NCI-H774 (cell line): ENCODE data around the gene SYCP2.

ENCODE experiments used
- DNase-seq: peaks from one replicate; lab custom pipeline; 2025; lab: John Stamatoyannopoulos, UW

The SYCP2 gene

DNA sequence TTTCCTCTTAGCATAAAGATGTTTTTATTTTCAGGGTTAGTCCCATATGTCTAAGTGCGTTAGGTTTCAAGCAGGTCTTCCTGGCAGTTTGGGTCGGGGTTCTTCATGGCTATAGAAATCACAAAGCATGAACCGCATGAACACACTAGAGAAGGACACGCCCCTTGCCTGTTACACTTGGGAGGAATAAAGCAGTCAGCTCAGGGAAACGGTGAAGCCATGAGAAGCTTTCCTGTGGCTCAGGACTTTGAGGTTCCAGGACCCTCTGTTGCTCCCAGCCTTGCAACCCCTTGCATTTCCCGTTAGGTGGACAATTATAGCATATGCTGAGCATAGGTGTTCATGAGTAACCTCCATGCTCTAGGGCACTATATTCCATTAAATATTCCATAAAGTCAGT lies 96.7 kb downstream of the SYCP2 start:
- peak; percentile 15 for DNase-seq

DNA sequence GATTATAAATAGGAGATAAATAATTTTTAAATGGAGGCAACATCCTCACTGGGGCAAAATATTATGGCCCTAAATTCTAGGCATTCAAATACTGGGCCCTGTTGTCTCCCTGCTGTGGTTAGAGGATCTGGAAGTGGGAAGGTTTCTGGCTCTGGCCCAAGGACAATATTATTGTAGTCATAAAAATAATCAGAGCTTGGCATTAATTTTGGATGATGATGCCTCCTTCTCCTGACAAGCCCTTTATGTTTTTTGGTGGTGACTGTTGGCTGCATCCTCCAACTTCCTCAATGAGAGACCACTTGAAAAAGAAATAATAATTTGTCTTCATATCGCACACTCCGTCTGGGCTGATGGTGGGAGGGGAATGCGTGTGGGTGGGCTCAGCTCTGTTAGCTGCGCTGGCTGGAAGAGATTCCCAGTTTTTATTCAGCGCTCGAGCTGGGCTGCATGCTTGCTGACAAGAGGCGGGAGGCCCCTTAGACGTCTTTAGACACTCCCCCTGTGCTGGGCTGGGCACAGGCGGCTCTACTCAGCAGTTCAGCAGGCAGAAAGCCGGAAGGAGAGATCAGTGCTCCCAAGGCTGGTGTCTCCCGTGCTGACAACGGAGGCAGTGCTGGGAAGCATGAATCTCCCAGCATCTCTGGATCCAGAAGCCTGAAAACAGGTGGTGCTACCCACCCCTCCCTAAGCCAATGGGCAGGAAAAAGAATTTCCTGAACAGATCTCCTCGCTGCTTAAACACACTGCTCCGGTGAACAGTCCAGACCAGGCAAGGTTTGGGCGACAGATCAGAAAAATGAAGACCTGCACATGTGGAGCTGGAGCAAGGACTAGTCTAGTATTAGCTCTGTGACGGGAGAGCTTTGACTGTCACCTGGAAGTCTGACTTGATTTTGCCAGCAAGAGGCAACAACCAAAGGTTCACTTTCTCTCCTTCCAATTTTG lies 97.7 kb downstream of the SYCP2 start:
- DNase-seq, result peak; percentile 32

DNA sequence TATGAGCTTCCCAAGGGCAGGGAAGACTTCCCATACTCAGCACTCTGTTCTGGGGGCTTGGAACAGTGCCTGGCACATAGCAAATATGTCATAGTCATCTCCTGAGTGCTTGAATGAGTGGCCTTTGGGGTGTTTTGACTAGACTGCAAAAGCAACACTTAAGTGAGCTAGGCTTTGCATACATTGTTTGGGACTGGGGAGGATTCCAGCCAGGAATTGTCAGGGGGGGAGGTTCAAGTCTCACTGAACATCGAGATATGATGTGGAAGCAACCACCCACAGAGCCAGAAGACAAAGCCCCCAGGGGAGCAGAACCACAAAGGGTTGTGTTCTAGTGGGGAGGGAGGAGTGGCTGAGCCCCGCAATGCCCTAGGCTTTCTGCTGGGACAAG lies 98.4 kb downstream of the SYCP2 start:
- DNase-seq, result no peak

DNA sequence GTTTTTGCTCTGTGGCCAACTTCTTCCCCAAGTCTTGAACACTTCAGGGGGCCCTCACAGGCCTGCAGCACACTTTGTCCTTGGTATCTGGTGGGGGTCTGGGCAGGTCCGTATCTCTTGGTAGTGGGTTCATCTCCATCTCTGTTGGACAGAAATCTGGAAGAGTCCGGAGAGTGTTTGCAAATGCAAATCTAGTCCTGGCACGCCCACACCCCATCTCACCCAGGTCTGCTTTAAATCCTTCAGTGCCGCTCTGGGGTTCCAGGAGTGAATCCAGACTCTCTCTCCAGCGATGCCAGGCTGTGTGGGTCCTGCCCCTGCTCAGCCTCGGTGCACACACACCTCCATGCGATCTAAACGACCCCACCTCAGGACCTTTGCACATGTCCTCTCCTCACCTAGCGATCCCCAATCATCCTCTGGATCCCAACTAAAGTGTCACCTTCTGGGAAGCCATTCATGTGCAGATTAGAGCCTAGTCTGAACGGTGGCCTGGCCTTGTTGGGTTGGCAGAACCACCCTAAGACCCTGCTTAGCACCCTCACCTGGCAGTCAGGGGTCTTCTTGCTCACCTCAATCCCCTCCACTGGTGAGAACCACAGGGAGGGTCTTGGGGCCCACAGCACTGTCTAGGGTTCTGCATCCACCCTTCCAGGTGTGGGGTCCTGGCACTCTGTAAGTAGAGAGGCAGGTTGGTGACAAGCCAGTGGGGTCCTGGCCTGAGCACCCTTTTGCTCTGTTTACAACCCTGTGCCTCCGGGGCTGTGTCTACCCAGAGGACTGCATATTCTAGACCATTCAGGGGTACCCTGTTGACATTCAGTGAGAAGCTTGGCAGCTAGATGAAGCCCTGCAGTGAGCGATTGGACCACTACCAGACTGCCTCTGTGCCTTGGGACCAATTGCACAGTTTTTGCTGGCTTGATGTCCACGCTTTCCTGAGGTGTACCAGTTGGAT lies 100.8 kb downstream of the SYCP2 start:
- DNase-seq, result no peak

DNA sequence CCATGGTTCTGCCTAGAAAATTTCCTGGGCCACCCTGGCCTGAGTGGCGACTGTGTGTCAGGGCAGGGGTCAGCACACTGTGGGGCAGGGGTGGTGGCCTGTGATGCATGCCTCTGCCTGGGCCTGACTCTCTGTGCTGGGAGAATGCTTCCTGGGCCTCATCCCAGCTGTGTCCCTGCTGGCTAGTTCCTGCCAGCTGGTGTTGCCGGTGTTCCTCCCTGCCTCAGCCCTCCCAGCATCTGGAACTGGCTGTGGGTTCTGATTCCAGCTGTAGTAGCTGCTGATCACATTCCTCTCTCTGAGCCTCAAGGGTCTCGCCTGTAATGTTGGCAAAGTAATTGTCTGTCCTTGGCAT lies 101.5 kb downstream of the SYCP2 start:
- DNase-seq, result no peak

DNA sequence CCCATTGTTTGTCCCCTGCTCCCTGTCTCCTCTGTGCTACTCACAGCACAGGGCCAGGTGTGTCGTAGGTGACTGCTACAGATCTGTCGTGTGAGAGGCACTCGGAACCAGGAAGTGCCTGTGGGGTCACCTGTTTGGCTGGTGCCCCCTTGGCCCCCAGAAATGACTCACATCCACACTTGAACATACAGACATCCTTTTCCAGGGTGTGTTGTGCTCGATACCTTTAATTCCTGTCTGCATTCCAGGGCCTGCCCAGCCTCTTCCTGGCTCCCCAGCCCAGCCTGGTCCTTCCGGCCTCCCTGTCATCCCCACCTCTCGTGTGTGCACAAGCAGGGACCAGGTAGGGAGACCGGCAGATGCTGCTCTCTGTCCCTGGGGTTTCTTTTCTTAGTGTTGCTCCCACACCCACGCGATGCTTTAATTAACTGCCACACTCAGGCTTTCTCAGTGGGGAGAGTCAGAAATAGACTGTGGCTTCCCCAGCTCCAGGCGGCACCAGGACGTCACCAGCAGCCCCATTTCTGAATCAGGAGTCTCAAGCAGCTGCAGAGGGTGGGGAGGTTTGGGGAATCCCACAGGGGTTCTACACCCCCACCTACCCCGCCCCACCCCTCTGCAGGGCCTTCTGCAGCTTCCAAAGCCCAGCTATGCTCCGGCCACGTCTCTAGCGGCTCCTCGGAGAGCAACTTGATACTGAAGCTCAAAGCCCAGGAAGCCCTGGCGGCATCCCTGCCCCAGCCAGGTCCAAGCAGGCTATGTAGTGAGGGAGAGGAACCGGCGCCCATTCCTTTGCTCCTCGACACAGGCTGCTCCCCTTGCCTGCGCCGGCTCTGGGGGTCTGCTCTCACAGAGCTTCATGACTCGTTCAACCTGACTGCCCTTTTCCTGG lies 102.2 kb downstream of the SYCP2 start:
- DNase-seq, result no peak

DNA sequence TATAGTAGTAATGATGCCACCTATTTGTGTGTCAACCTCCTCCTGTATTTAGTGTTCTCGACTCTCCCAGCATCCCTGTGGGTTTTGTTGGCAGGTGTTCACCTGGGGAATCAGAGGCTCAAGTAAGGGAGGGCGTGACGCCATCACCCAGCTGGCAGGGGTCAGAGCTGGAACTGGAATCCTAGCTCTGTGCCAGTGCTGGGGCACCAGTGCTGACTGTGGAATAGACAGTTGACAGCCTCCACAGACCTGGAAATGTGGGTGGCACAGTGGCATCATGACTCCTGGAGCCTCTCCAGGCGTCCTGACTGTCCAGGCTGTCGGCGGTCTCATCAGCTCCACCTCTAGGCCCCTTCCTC lies 102.8 kb downstream of the SYCP2 start:
- DNase-seq, result peak; percentile 27

DNA sequence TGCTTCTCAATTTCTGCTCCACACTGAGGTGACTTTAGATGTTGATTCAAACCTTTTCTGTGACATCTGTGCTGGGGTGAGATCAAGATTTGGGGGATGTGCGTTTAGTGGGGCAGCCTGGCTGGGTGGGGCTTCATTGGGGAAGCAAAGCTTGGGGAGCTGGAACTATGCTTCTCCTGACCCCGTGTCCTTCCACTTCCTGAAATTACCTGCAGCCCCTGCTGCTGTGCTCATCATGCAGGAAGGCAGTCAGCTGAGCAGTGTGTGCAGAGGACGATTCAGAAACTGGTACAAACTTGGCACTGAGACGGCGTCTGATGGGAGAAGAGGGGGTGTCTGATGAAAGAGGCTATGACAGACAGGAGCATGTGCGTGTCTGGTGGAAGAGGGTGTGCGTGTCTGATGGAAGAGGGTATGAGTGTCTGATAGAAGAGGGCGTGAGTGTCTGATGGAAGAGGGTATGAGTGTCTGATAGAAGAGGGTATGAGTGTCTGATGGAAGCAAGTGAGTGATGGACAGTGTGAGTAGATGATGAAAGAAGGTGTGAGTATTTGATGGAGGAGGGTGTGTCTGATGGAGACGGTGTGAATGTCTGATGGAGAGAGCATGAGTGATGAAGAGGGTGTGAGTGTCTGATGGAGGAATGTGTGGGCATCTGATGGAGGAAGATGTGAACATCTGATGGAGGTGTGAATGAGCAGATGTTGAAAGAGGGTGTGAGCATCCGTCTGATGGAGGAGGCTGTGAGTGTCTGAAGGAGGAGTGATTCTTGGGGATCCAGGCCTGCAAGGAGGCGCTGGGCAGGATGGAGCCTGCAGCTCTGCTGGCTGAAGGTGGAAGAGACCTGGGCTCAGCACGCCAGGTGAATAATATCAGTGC lies 103.4 kb downstream of the SYCP2 start:
- DNase-seq, result no peak

DNA sequence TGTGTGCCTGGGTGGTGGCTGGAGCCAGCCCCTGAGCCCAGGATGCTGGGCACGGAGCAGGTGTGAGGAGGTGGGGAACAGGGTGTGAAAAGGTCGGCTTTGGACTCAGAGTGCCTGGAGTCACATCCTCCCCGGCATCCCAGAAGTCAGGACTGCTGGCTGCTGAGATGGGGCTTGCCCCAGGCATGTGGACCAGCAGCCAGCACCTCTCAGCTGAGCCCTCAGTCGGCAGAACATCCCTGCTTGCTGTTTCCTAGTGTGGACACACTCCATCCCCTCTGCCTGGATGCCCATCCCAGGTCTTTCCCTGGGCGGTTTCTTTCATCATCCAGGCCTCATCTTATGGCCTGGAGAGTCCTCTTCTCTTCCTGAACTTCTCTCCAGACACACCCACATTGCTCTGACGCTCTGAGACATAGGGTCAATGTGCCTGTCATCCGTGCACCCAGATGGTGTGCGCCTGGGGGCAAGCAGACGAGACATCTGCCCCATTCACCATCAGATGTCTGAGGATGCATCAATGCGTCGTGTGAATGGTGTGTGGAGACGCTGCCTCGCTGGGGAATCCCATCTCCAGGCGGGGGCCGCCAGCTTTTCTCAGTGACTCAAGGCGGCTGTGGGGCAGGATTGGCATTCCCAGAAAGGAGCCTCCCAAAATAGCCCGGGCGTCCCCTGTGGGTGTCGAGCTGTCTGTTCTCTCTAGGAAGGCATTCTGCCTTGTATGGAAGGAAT lies 104.2 kb downstream of the SYCP2 start:
- no peak for DNase-seq

DNA sequence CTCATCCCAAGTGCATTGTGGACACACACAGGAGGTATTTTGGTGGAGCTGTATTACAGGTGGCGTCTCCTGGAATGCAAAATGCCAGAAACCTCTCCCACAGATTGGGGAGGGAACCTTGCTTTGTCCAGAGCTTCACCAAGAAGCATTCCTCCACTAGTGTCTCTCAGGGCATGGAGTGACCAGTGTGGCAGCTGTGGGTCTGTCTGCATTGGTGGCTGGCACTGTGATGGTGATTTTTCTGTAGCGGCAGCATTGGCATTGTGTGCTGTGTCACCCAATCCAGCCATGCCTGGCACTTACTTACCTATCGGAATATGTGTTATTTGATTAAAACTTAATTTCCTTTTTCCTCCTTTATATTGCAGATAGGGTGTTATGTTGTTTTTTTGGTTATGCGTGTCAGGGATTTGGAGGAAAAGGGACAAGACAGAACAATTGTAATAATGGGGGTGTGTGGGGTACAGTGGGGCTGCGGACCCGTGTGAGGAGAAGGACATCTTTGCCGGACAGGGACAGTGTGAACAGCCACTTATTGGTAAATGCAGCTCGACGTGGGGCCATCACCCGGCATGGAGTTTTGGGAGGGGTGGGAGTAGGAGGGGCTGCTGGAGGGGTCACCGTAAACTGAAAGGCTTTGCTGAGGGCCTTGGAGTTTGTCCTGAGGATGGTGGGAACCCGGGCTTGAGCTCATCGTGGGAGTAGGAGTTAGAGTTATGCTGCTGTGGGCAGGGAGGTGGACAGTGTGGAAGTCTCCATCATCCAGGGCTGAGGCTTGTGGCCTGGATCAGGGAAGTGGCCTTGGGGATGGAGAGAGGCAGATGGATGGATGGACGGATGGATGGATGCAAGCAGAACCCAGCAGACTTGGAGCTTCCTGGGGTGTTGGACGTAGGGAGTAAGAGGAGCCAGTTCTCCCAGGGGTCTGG lies 105.0 kb downstream of the SYCP2 start:
- no peak for DNase-seq

DNA sequence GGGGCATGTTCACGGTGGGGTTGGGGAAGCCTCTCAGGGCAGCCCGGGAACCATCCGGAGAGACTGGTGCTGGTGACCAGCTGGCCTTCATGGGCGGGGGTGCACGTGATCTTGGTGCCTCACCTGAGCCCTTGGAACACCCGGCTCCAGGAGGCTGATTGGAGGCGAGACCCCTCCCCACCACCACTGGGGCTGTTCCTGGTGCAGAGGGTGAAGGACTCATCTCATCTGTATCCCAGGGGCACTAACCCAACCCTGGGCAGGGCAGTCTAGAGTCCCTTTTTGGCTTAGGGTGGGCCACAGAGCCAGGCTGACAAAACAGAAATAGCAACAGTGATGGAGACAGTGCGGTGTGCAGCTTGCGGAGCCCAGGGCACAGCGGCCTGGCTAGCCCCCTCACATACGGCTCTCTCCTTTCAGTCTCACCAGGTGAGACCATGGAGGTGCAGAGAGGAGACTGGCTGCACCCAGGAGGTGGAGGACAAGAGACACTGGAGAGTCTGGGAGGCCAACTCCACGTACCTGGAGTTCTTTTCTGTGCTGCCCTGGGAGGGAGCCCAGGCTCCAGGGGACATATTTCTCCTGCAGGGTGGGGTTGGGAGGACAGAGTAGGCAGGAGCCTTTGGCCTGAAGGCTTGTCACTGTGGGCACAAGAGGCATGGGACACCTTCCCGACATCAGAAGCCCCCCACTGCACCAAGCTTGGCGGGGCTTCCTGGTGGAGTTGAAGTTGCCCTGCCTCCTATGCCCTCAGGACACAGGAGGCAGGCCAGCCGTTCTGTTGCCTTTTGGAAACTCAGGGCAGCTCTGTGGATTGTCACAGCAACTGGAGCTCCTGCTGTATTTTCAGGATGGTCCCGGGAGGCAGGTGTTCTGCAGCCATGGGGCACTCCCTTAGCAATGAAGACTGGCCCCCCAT lies 106.0 kb downstream of the SYCP2 start:
- DNase-seq, result no peak

DNA sequence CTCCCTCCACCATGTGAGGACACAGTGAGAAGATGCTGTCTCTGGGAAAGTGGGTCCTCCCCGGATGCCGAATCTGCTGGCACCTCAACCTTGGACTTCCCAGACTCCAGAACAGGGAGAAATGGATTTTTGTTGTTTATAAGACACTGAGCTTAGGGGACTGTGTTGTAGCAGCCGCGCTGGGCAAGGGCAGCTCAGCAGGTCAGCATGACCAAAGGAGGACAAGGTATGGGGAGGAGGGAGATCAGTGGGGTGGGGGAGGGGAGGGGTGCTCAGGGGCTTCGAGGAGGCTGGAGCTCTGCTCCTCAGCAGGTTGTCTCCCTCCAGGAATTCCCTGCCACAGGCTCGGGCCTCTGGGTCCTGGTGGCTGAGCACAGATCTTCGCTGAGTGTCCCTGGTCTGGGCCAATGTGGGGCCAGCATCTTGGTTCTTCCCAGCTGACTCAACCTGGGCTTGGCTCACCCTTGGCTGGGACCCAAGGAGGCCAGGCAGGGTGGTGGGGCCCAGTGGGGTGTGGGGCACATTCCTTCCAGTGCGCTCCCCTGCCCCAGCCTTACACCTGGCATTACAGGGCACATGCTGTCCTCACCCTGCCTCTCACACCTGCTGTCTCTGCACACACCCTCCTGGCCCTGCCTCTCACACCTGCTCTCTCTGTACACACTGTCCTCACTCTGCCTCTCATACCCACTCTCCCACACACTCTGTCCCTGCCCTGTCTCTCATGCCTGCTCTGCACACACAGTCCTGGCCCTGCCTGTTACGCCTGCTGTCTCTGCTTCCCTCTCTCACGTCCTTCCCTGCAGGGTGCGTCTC lies 107.3 kb downstream of the SYCP2 start:
- DNase-seq, result peak; percentile 94

DNA sequence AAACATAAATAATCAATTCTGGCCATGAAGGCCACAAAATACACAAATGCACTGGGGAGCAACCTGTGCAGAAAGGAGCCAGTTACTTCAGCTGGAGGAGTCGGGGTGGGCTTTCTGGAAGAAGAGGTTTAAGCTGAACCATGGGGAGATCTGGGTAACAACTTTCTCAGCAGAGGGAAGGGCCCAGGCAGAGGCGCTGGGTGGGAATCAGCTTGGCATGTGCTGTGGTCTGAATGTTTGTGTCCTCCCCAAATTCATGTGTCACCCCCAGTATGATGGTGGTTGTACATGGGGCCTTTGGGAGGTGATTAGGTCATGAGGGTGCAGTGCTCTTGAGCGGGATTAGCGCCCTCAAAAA lies 107.9 kb downstream of the SYCP2 start:
- DNase-seq, result no peak

DNA sequence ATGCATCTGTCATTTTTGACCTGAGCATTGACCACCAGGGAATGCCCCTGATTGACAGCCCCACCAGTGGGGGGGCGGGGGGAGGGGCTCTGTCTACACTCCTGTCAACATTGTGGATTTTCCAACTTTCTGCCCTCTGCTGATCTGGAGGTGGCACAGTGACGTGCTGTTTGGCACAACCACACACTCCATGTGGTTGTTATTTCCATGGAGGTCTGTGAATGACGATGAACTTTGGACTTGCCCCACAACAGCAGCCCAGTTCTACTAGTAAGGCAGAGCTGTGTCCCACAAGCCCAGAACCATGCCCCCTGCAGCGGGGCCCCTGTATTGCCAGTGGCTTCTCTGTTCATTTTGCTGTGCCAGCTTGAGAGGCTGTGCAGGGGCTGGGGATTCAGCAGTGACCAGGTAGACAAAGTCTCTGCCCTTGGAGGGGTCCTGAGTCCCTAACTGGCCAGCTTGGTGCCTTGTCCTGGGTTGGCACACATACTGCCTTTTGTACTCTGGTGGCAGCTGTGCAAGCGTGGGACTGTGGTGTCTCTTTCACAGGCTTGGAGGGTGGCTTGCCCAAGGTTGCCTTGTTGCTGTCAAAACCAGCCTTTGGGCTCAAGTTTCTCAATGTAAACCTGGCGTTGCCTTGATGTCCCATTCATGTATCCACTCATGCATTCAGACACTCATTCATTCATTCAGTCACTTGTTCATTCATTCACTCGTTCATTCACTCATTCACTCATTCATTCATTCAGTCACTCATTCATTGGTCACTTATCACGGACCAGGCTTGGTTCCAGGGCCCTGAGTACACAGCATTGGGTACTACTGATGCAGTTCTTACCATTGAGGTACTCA lies 108.5 kb downstream of the SYCP2 start:
- DNase-seq, result no peak

DNA sequence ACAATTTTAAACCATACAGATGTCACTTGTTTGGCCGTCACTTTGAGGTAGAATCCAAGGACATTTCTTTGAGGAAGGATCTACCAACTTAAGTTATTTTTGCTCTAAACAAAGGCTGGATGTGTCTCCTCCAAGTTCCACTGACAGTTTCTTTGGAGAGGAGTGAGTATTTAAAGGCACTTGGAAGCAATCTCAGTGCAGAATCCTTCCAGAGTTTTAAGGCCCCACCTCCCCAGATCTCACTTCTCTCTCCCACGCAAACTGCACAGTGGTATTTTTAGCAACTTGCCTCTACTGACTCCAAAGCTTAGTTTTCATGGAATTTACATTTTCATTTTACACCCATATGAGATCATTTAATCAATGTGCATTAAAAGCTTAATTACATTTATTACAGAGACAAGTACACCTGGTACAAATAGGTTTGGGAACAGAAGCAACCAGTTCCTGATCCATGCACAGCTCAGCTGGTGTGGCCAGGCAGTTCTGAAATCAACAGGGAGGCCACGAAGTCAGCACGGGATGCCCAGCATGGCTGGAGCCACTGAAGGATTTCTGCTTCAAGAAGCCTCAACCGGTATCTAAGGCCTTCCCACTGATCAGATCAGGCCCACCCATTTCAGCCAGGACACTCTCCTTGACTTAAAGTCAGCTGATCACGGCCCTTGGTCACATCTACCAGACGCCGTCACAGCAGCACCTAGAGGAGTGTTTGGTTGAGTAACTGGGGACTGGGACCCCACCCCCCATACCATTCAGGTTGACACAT lies 109.8 kb downstream of the SYCP2 start:
- DNase-seq, result no peak

DNA sequence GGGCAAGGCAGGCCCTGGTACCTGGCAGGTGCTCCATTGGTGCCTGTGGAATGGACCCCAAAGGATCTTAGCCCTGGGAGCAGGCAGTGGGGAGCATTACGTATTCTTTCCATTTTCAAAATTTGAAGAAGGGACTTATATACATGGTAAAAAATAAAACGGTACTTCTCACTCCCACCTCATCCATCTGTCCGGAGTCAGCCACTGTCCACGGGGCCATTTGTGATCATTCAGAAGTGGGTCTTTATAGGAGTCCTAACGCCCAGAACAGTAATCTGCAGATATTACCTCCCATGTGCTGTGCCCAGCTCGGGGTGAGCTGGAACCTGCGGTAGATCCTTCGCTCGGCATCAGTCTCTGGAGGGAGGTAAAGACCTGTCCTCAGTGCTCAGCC lies 110.4 kb downstream of the SYCP2 start:
- DNase-seq, result no peak
